ENCODE measurements around the gene XRCC4. TPM values are rescaled to one million over a fixed set of nuclear protein-coding genes. Genes with fewer than 3 reads are reported as not detected.

Gene XRCC4
- polyA plus RNA-seq, 1 of the 3 experiments (the other 2 are of a cell fraction), result 1.8 TPM

DNA sequence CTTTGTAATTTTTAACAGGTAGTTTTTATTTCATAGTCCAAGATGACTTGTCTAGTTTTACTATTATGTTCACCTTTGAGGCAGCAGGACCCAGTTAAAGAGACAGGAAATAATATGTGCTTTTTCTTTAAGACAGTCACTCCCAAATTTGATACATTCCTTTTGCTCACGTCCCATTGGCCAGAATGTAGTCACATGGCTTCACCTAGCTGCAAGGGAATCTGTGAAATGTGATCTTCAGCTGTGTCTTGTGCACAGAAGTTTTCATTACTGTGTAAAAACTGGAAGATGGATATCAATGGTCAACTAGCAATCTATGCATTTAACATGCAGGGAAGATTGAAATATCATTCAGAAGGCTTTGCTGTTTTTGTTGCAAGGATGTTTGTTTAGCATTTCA, 41.1 kb downstream of the XRCC4 start:
- TF ChIP-seq SIN3A (IDR thresholded peaks at IDR 0.05; ENCODE audit: borderline replicate concordance, low read depth, low read length), result no peak
- no peak for TF ChIP-seq RXRA (IDR thresholded peaks at IDR 0.05; ENCODE audit: borderline replicate concordance, low read depth)
- TF ChIP-seq RAD21 (IDR thresholded peaks at IDR 0.05; ENCODE audit: low read length), result no peak
- TF ChIP-seq CHD2 (IDR thresholded peaks at IDR 0.05; ENCODE audit: low read length, partially characterized antibody), result no peak
- TF ChIP-seq JUND (IDR thresholded peaks at IDR 0.05), result no peak
- no peak for TF ChIP-seq NRF1 (IDR thresholded peaks at IDR 0.05; ENCODE audit: low read depth, low read length)
- TF ChIP-seq YY1 (IDR thresholded peaks at IDR 0.05; ENCODE audit: low read depth), result no peak
- TF ChIP-seq EP300 (IDR thresholded peaks at IDR 0.05; ENCODE audit: borderline replicate concordance in 1 of 2, low read depth in 1 of 2, low read length in 1 of 2), result no peak
- no peak for TF ChIP-seq POLR2AphosphoS5 (IDR thresholded peaks at IDR 0.05; ENCODE audit: low read depth, low read length)
- TF ChIP-seq, protein P1, sequence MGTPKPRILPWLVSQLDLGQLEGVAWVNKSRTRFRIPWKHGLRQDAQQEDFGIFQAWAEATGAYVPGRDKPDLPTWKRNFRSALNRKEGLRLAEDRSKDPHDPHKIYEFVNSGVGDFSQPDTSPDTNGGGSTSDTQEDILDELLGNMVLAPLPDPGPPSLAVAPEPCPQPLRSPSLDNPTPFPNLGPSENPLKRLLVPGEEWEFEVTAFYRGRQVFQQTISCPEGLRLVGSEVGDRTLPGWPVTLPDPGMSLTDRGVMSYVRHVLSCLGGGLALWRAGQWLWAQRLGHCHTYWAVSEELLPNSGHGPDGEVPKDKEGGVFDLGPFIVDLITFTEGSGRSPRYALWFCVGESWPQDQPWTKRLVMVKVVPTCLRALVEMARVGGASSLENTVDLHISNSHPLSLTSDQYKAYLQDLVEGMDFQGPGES (IDR thresholded peaks at IDR 0.05; ENCODE audit: low read depth, low read length), result no peak
- TF ChIP-seq, protein P2, sequence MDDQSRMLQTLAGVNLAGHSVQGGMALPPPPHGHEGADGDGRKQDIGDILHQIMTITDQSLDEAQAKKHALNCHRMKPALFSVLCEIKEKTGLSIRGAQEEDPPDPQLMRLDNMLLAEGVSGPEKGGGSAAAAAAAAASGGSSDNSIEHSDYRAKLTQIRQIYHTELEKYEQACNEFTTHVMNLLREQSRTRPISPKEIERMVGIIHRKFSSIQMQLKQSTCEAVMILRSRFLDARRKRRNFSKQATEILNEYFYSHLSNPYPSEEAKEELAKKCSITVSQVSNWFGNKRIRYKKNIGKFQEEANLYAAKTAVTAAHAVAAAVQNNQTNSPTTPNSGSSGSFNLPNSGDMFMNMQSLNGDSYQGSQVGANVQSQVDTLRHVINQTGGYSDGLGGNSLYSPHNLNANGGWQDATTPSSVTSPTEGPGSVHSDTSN (IDR thresholded peaks at IDR 0.05), result no peak
- no peak for TF ChIP-seq GATA2 (CRISPR knock-in tag; IDR thresholded peaks at IDR 0.05)
- TF ChIP-seq, protein P3, sequence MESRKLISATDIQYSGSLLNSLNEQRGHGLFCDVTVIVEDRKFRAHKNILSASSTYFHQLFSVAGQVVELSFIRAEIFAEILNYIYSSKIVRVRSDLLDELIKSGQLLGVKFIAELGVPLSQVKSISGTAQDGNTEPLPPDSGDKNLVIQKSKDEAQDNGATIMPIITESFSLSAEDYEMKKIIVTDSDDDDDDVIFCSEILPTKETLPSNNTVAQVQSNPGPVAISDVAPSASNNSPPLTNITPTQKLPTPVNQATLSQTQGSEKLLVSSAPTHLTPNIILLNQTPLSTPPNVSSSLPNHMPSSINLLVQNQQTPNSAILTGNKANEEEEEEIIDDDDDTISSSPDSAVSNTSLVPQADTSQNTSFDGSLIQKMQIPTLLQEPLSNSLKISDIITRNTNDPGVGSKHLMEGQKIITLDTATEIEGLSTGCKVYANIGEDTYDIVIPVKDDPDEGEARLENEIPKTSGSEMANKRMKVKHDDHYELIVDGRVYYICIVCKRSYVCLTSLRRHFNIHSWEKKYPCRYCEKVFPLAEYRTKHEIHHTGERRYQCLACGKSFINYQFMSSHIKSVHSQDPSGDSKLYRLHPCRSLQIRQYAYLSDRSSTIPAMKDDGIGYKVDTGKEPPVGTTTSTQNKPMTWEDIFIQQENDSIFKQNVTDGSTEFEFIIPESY (IDR thresholded peaks at IDR 0.05; ENCODE audit: borderline replicate concordance, low read depth), result no peak
- no peak for TF ChIP-seq NFIC (IDR thresholded peaks at IDR 0.05; ENCODE audit: borderline replicate concordance)
- TF ChIP-seq, protein P4, sequence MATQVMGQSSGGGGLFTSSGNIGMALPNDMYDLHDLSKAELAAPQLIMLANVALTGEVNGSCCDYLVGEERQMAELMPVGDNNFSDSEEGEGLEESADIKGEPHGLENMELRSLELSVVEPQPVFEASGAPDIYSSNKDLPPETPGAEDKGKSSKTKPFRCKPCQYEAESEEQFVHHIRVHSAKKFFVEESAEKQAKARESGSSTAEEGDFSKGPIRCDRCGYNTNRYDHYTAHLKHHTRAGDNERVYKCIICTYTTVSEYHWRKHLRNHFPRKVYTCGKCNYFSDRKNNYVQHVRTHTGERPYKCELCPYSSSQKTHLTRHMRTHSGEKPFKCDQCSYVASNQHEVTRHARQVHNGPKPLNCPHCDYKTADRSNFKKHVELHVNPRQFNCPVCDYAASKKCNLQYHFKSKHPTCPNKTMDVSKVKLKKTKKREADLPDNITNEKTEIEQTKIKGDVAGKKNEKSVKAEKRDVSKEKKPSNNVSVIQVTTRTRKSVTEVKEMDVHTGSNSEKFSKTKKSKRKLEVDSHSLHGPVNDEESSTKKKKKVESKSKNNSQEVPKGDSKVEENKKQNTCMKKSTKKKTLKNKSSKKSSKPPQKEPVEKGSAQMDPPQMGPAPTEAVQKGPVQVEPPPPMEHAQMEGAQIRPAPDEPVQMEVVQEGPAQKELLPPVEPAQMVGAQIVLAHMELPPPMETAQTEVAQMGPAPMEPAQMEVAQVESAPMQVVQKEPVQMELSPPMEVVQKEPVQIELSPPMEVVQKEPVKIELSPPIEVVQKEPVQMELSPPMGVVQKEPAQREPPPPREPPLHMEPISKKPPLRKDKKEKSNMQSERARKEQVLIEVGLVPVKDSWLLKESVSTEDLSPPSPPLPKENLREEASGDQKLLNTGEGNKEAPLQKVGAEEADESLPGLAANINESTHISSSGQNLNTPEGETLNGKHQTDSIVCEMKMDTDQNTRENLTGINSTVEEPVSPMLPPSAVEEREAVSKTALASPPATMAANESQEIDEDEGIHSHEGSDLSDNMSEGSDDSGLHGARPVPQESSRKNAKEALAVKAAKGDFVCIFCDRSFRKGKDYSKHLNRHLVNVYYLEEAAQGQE (IDR thresholded peaks at IDR 0.05; ENCODE audit: low read depth, low read length), result no peak
- TF ChIP-seq ELF1 (IDR thresholded peaks at IDR 0.05), result no peak
- H3K4me3 ChIP-seq (ENCODE audit: low read depth in 2 of 2, low read length in 1 of 2), result no peak overlapping the region
- no peaks in the 10 kb centered on the region for H4K20me1 ChIP-seq (ENCODE audit: insufficient read depth)
- DNase-seq, result no peak
- ChIA-PET CTCF (interaction anchor here (1.4 kb wide), 1 partner anchor 34 kb away, joined by 3 read pairs; no protein-coding TSS in a partner anchor), POLR2A (no interaction called here)
- H3K4me1 ChIP-seq (ENCODE audit: control insufficient read depth in 1 of 2, insufficient read depth in 2 of 2, low read depth in 1 of 2, low read length in 1 of 2), result no peaks in the 10 kb centered on the region
- H3K36me3 ChIP-seq (replicated peaks in 1 of 2; ENCODE audit: control insufficient read depth in 1 of 2, insufficient read depth in 2 of 2, low read length in 1 of 2), result peaks cover 0 to 11% of the 10 kb centered on the region in 2 experiments
- no peaks in the 10 kb centered on the region for H3K79me2 ChIP-seq (ENCODE audit: insufficient read depth)
- no peak overlapping the region for H3K27ac ChIP-seq (ENCODE audit: low read depth in 2 of 2, low read length in 1 of 2)
- H3K9me3 ChIP-seq, result no peaks in the 10 kb centered on the region; the same call in 1 of the 2 replicates
- no peak overlapping the region for H3K9ac ChIP-seq
- no peaks in the 10 kb centered on the region for H3K27me3 ChIP-seq (ENCODE audit: insufficient read depth)
- no peak overlapping the region for H2AFZ ChIP-seq (ENCODE audit: low read depth)
- no peak overlapping the region for H3K4me2 ChIP-seq
- WGBS (ENCODE audit: low lambda C conversion rate), result 73% methylated on average over 1 of the region's 1 CpG
- H3F3A ChIP-seq (replicated peaks; ENCODE audit: insufficient read depth), result peaks cover 3% of the 10 kb centered on the region
- no peaks in the 10 kb centered on the region for H3K9me2 ChIP-seq
